Caki2 (cell line): Measurements from ENCODE around the gene ZCCHC4. TPM values are rescaled to one million over a fixed set of nuclear protein-coding genes. Genes with fewer than 3 reads are reported as not detected.
A peak's percentile ranks its signal among the peaks of the same experiment; 100 is the strongest.
"Not testable (repeated sequence)": the region's sequence is repeated elsewhere in the genome, so short reads cannot be mapped to it uniquely, and the experiment has no call there.

Experiments
- DNase-seq: peaks from one replicate; pipeline ENCODE4 v3.0.0-alpha.2; 2015; ENCODE audit warnings: low read depth
- in situ Hi-C: cut with HindIII; loops from 2 replicates; pipeline ENCODE4 v1.10.0; 2016; ENCODE audit warnings: low sequenced_read_pairs, low pct_unique_long_range_greater_than_20kb, mixed read lengths
- total RNA-seq: library from RNA; depleted of rRNA; stranded (reverse); fragments of >200 nt; shearing (Covaris generic); gene quantifications from 2 replicates; pipeline ENCODE4 v1.2.3, GENCODE V29; 2014; ENCODE audit warnings: low replicate concordance

ZCCHC4 gene
- total RNA-seq, 1 experiment from 2014 or later, result 10.1 TPM

DNA sequence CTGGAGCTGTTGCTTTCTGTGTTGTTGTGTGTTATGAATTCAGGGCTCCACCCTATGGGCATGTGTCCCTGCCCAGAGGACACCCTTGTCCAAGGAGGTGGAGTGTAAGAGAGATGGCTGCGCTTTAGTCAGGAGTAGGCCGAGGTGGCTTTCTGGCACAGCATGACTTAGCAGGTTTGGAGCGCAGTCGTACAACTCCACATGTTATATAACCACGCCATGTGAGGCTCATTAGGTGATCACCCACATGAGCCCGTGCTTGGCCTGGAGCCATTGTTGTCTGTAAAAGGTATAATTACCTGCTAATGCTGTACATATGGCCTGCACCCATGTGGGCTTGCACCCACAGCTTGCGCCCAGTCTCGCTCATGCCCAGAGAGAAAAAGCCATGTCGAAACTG is 48.7 kb downstream of the ZCCHC4 start:
- in situ Hi-C loops, result no loop called here
- no peak for DNase-seq

DNA sequence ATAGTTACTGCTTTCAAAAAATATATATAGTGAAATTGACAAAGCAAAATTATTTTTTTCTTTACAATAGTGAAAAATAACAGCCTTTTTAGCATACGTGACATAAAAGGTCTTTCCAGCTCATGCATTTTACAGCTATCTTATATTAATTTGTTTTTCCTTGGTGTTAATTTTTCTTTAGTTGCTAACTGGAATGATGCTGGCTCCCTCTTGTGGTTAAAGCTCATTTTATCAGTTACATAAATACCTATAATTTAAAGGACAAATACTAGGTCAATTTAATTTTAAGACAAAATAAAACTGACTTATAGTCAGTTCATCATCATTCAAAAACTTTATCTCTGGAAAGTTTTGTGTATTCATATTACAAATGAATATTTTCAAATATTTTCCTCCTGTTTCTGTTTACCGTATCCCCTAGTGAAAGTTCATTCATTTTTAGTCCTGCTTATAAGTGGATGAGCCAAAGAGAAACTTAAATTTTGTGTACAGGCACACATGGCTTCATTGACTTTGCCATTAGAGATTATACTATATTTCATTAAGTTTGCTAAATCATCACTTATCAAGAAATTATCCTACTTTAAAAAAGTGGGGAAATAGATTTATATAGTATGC is 54.5 kb downstream of the ZCCHC4 start:
- no peak for DNase-seq
- in situ Hi-C loops, result no loop called here

DNA sequence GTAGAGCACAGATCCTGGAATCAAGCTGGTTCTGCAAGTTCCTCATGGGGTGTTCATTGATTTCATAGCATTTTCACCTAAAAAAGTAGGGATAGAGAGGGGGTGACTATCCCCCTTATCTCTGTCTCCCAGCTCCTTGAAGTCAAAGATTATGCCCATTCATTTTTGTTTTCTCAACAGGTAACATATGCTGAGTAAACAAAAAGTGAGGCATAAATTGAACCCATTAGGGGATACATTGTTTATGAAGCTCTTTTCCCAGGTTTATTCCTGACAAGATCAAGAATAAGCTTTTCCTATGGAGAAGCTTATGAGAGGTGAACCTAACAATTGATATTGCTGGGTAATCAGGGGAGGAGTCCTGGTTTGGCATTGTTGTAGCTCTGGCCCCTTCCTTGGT is 55.3 kb downstream of the ZCCHC4 start:
- in situ Hi-C loops, result no loop called here

DNA sequence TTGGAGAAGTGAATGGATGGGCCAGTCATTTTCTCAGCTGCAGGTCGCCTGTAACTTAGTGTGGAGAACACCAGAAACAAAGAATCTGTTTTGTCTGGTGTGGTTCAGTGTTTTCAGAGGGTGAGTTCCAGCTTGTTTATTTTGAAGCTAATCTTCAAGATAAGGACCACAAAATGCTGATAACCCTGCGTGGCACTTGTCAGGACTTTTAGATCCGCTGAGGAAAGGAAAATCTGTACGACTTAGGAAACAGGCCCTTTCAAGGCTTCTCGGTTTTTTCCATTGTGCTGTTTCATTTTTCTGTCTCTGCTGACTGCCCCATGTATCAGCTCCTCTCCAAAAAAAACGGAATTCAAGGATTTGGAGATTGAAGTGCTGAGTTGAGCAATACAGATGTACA is 55.7 kb downstream of the ZCCHC4 start:
- in situ Hi-C loops, result no loop called here
- DNase-seq, result no peak

More for the DNA sequence above, 55.3 kb downstream of the ZCCHC4 start:
- no peak for DNase-seq

DNA sequence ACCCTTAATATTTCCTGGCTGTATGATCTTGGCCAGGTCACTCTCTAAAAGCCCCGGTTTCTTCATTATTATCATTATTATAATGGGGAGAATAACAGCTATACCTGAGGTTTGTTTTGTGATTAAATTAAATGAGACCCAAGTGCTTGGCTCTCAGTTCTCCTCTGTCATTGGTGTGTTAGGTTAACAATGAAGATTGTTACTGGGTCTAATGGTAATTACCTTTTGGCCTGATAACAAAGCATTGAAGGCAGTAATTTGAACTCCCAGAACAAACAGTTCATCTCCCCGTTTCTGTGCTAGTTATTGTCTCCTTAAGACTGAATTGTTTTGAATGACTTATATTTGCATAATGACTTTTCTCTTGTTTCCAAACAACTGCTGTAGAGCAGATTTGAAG is 57.7 kb downstream of the ZCCHC4 start:
- DNase-seq, result no peak
- in situ Hi-C loops, result no loop called here

DNA sequence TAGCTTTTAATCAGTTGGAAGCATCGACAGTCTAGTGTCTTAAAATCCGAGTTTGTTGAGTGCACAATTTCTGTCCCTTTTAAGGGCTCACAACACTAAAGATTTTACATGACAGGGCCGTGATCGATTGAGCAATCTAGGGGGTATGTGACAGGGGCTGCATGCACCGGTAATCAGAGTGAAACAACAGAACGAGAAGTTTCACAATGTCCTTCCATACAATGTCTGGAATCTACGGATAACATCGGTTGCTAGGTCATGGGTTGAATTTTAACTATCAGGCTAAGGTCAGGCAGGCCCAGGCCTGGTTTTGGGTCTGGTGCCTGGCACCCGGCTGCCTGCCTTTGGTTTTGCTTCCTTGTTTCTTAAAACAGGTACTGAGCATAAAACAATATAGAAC is 60.0 kb downstream of the ZCCHC4 start:
- in situ Hi-C loops, DNase-seq: not testable (repeated sequence)

DNA sequence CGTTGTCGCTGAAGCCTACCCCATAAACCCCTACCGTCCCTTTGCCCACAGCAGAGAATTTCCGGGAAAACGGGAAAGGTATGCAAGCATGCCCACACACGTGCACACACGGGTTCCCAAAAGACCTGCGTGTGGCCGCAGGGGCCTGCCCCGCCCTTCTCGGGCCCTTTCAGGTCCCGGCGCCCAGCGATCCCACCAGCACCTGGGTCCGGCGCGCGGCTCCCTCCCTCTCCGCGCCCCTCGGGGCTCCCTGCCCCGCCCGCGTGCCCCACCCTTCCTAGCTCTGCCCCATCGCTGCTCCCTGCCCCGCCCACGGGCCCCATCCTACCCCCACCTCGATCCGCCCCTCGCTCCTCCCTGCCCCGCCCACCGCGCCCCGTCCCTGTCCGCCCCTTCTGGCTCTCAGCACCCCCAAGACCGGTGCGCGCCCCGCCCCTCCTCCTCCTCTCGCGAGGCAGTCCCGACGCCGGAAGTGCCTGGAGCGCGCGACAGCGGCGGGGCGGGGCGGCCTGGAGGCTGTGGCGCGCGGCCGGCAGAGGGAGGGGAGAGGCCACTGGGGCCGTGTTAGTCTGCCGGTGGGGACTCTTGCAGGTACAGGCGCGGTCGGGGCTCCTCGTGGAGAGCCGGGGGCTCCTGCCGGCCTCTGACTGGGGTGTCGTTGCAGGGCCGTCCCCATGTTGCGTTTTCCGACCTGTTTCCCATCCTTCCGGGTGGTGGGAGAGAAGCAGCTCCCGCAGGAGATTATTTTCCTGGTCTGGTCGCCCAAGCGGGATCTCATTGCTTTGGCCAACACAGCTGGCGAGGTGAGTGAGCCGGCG is 64.4 kb downstream of the ZCCHC4 start, which contains the start of gene ANAPC4:
Gene ANAPC4 (plus strand): TSS at position 510 of the 818 bp plus-strand sequence. CDS start 165 bp downstream, at position 675.
- in situ Hi-C loops, result no loop called here

DNA sequence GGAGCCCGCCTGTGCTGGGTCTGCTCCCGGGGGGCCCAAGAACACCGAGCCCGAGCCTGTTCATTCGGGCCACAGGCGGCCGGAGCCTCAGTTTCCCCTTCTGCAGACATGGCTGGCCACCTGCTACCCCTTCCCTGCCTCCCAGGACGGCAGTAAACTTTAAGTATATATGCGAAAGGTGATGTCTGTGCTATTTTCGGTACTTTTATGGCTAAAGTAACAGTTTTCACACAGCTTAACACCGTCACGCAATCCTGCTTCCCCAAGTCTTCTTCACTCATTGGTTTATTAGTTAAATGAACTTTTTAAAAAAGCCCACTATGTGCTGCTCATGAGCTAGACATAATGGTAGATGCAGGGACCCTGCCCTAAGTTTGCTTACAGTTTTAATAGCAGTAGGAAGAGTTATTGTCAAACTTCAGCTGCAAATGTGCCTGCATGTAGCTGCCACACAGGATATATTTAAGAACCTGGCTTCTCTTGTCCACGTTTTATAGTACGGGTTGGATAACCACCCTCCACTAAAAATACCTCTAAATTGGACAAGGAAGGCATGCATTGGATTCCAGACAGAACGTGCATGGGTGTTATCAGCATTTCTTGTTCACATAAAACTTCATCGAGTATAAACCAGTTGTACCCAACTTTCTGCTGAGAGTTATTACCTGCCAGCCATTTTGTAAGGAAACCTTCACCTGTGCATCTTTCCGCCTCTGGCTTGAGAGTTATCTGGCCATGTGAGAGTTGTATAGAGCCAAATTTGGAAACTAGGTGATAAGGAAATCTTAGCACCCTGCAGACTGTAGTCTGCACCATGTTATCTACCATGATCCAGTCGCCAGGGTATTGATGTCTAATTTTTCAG is 65.2 kb downstream of the ZCCHC4 start:
- in situ Hi-C loops, result no loop called here
- DNase-seq, result no peak

More for the DNA sequence above, 64.4 kb downstream of the ZCCHC4 start, which contains the start of gene ANAPC4:
- DNase-seq, result peak; percentile 89

DNA sequence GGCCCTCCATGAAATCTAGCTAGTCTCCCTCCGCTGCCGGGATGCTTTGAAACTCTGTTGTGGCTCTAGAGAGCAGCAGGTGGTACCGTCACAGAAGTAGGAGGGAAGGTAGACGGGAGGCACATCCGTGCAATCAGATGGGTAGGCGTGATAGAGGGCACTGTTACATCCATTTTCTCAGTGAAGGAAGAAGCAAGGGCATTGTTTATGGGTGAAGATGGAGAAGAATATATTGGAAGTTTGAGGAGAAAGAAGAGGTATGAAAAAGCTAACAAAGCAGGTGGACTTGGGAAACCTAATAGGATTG is 65.8 kb downstream of the ZCCHC4 start:
- no peak for DNase-seq
- in situ Hi-C loops, result no loop called here

DNA sequence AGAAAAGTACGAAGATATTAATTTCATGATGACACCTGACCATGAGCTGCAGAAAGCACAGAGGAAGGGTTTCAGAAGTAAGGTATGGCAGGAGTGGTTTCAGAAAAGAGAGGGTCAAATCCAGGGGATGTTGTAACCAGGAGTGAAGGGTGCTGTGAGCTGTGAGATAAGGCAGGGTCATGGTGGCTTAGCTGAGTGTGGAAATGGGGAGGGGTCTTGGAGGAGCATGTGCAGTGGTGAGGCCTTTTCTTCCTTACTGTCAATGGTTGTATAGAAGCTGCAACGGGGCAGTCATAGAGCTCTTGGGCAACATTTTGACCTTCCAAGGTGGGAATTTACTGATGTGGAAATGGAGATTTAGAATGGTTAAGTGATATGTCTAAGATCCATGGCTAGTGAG is 67.0 kb downstream of the ZCCHC4 start:
- DNase-seq, result no peak
- in situ Hi-C loops, result no loop called here

DNA sequence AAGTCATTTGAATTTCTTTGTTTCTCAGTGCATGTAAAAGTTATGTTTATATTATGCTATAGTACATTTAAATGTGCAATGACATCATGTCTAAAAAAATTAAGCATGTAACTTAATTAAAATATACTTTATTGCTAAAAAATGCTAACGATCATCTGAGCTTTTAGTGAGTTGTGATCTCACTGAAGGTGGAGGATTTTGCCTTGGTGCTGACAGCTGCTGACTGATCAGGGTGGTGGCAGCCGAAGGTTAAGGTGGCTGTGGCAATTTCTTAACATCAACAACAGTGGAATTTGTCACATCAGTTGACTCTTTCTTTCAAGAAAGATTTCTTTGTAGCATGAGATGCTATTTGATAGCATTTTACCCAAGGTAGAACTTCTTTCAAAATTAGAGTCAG is 71.1 kb downstream of the ZCCHC4 start:
- no peak for DNase-seq
- in situ Hi-C loops, result no loop called here

DNA sequence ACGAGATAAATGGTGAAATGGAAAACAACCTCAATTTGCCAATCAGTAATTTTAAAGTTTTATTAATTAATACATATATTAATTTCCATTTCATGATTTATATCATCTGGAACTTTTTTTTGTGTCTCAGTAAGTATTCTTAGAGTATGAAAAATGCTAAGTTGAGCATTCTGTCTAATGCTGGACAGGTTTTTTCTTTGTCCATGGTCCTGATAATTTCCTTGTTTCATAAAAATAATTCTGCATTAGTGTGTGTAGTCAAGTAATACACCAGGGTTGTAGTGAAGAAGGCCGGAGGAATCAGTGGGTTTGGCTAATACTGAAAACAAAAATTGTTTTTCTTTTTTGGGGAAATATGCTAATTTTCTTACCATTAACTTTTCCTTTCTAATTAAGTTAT is 74.4 kb downstream of the ZCCHC4 start:
- DNase-seq, result no peak
- in situ Hi-C loops, result no loop called here

DNA sequence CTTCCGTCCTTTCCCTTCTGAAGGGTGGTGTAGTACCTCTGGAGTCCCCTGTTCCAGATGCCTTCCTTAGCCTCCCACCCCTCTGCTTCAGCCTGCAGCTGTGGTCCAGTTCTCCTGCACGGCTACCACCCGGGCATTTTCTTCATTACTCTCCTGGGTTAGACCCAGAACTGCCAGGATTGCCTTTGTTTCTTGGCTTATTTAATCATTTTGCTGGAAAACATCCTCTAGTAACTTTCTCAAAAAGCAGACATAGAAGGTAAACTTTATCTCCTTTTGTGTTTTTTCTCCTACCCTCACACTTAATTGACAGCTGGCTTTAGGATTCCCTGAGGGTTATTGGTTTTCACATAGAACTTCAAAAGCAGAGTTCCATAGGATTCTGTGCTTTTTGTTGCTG is 84.7 kb downstream of the ZCCHC4 start:
- in situ Hi-C loops, result no loop called here
- DNase-seq, result no peak

DNA sequence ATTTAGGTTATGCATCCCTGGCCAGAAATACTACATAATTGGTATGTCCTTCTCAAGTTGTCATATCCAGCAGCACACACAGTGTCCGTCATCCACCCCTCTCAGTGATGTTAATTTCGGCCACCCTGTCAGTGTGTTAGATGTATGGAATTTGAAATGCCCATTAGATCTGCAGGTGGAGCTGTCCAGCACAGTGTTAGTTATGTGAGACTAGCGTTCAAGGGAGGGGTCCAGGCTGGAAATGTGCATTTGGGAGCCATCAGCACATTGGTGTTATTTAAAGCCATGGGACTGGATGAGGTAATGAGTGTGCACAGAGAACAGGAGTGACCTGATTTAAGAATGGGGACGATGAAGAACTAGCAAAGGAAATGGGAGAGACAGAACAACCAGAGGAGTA is 86.9 kb downstream of the ZCCHC4 start:
- in situ Hi-C loops, result no loop called here

DNA sequence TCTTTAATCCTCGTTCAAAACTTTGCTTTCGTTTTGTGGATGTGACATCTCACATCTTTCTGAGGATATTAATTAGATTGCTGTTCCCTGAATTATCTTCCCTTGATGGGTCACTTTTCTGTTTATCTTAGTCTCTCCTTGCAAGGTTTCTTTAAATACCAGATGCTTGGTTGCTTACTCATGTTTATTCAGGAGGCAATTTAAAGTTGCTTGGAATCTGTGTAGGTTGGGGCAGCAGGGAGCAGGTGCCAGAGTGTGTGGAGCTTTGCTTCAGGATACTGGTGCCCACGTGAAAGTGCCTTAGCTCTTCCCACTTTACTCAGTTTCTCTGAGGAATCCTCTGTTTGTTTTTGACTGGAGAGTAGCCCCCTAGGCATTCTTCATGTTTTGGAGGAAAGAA is 88.5 kb downstream of the ZCCHC4 start:
- no peak for DNase-seq
- in situ Hi-C loops, result no loop called here

More for the DNA sequence above, 86.9 kb downstream of the ZCCHC4 start:
- DNase-seq, result no peak

DNA sequence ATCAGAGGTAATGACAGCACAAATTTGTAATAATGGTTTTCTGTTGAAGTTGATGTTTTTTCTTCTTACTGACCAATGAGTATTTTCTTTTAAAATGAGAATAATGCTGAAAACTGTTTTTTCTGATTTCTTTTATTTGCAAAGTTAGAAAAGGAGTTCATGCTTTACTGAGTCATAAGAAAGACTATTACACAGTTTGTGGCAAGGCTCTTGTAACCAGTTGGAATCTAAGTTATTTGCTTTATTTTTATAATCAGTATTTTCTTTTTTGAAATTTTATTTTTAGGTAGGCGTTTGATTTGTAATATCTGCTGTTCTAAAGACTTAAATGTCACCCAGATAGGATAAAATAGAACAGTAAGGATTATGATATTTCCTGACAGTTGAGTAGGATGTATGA is 89.9 kb downstream of the ZCCHC4 start:
- DNase-seq, result no peak
- in situ Hi-C loops, result no loop called here

DNA sequence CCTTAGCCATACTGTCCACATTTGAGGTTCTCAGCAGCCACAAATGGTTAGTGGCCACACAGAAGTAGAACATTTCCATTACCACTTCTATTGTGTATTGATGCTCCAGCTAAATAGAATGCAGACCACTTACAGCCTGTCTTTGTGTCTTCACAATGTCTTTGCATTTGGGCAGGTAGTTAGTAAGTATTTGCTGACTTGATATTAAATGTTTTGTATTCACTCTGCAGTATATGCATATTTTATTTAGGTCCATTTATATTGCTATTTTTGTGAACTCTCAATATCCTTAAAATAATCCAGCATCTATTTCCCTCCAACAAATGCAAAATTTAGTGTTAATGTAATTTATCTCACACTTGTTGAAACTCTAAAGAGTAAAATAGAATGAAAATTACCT is 91.1 kb downstream of the ZCCHC4 start:
- in situ Hi-C loops, result no loop called here
- no peak for DNase-seq

DNA sequence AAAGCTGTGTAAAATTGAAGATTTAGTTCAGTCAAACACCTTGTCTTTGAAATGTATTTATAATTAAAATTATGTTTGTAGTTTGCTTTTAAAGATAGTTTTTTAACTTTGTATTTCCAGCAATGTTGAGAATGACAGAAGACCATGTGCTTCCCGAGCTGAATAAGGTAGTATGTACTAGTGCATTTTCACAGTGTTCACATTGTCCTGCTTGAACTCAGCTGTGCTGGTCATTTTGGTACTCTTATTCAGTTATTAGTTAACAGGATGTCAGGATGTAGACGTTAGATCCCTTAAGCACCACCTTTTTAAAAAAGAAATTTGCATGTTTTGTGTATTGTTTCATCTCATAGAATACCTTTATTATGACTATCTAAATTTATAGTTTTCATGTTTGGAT is 92.9 kb downstream of the ZCCHC4 start:
- in situ Hi-C loops, result no loop called here
- no peak for DNase-seq

DNA sequence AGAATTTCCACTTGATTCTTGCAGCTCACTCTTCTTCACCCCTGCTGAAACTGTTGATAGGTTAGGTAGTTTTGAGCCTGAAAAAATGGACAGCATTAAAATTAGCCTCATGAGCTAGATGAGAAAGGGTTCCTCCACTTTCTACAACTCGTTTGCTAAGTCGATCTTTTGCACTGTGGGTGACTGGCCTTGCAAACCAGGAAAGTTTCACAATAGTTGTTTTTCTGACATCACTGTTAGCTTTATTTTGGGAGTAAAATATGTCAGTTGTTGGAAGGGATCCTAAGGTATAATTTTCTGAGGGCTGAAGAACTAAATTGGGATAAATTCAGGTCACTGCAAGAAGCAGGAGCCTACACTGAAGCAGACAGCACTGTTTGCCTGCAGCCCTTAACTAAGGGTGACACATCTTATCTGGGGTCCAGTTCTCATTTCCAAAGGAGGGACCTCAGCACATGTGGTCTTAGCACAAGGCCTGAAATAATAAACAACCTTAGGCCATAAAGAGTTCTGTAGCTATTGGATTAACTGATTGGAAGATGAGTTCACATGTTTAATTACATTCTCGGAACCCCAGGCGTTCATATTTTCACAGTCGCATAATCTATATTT is 93.6 kb downstream of the ZCCHC4 start:
- in situ Hi-C loops, result no loop called here
- no peak for DNase-seq
